ENCODE results near the gene PLK3. TPM values are rescaled to one million over a fixed set of nuclear protein-coding genes. Genes with fewer than 3 reads are reported as not detected.

PLK3 gene
- total and polyA plus RNA-seq, 9 of the 15 experiments (the other 6 are each of a cell fraction or from before 2014, with no cell fraction given): 0.52 to 22.7 (median 11.0) TPM

DNA sequence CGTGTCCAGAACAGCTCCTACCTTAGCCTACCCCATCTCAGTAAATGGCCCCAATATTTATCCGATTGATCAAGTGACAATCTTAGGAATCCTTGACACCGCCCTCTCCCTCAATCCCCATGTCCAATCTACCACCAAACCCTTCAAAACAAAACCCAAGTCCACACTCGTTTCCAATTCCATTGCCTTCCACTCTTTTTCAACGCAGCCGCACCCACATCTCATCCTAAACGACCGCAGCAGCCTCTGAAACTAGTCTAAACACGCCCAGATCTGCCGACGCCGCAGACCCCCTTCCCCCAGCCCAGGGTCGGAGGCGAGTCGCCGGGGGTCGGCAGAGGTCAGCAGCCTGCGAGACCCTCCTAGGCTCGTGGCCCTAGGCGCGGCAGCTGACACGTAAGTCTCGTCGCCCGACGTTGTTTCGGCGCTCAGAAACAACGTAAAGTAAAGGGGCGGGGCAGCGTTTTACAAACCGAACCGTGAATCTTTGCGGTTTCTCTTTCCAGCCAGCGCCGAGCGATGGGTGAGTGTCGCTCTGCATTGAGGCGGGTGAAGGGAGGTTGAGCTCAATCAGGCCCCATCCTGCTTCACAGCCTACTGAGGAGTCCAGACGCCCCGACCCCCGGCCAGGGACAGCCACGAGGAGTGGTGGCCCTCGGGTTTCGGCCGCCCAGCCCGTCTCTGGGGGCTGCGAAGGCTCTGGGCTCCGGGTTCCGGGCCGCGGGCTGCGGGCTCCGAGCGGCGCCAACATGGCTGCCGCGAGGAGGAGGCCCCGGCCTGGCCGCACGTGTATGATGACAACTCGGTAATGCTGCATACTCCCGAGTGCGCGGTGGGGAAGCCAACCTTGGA, 24.9 kb upstream of the PLK3 start, which contains the start of gene RPS8 (continued):
- TF ChIP-seq MED1 (CRISPR knock-in tag; IDR thresholded peaks at IDR 0.05; ENCODE audit: borderline replicate concordance): 0 out of 2 replicates have a peak, but pooled peaks have one; percentile 18
- TF ChIP-seq ZNF668 (CRISPR knock-in tag; IDR thresholded peaks at IDR 0.05): no peak; the same call in 1 of the 2 replicates
- TF ChIP-seq DEAF1 (CRISPR knock-in tag; IDR thresholded peaks at IDR 0.05): no peak; the same call in none of the 2 replicates
- peak in 1 of 2 experiments; percentile 82; a peak in 1 of 4 replicates for TF ChIP-seq ZNF318 (IDR thresholded peaks at IDR 0.05; ENCODE audit: borderline replicate concordance in 1 of 2, low read depth in 1 of 2)
- TF ChIP-seq KDM4B (IDR thresholded peaks at IDR 0.05; ENCODE audit: borderline replicate concordance in 2 of 2, low read depth in 1 of 2): peak; percentile 65 to 71; a peak in 3 of 4 replicates
- no peak for TF ChIP-seq DDX20 (tag; IDR thresholded peaks at IDR 0.05; ENCODE audit: low read depth)
- TF ChIP-seq EHMT2 (IDR thresholded peaks at IDR 0.05): peak; percentile 90
- TF ChIP-seq NBN (IDR thresholded peaks at IDR 0.05; ENCODE audit: low read depth): peak; percentile 97
- no peak for TF ChIP-seq ZNF518B (CRISPR knock-in tag; IDR thresholded peaks at IDR 0.05)
- peak; percentile 42; the same call in 1 of the 2 replicates for TF ChIP-seq ZNF239 (CRISPR knock-in tag; IDR thresholded peaks at IDR 0.05)
- peak; percentile 100 for TF ChIP-seq CREB1 (IDR thresholded peaks at IDR 0.05)
- peak; percentile 100 for TF ChIP-seq CREB1 (CRISPR knock-in tag; IDR thresholded peaks at IDR 0.05)
- TF ChIP-seq XRCC4 (IDR thresholded peaks at IDR 0.05; ENCODE audit: extremely low read depth, insufficient read depth, insufficient read length): no peak
